OCI-LY7 (cell line): ENCODE measurements around the gene YOD1. TPM values are rescaled to one million over a fixed set of nuclear protein-coding genes. Genes with fewer than 3 reads are reported as not detected.

ENCODE experiments used
- BruUV-seq: library from RNA; stranded (reverse); fragments of 400-500 nt; replicated peaks from 2 replicates; lab custom pipeline; 2021; lab: Mats Ljungman, UMichigan
- CTCF ChIA-PET: fragments of 300-600 bp; sonication (Branson Sonifier 250); formaldehyde crosslinking; loops from one replicate; lab custom pipeline; 2022; ENCODE audit warnings: antibody characterized with exemption; ENCODE audit not compliant: unreplicated experiment; lab: Charles Lee
- POLR2A ChIA-PET: fragments of 300-600 bp; sonication (Branson Sonifier 250); formaldehyde crosslinking; loops from one replicate; lab custom pipeline; 2022; ENCODE audit warnings: antibody characterized with exemption; lab: Charles Lee
- DNase-seq: peaks from one replicate; pipeline ENCODE4 v3.0.0-alpha.2; 2015; ENCODE audit warnings: low spot score
- H2AFZ ChIP-seq: fragments of 200-600 bp; sonication (generic), shearing (Covaris generic); 2 replicates; pipeline ENCODE4 v1.6.1; 2014; ENCODE audit warnings: mild to moderate bottlenecking, antibody characterized with exemption, low read length, moderate library complexity
- H3K27ac ChIP-seq: fragments of 200-600 bp; sonication (generic); 2 replicates; pipeline ENCODE4 v1.5.1; 2014; ENCODE audit warnings: mixed run types, low read depth, mild to moderate bottlenecking, moderate library complexity, low read length, inconsistent platforms; ENCODE audit not compliant: poor library complexity, severe bottlenecking
- H3K36me3 ChIP-seq: fragments of 200-600 bp; sonication (generic); 2 replicates; pipeline ENCODE4 v1.6.1; 2014; ENCODE audit warnings: mild to moderate bottlenecking, antibody characterized with exemption, low read length, moderate library complexity, mixed read lengths; ENCODE audit not compliant: insufficient read depth
- H3K4me1 ChIP-seq: fragments of 200-600 bp; sonication (generic); 2 replicates; pipeline ENCODE4 v1.5.1; 2014; ENCODE audit warnings: mild to moderate bottlenecking, low read length; ENCODE audit not compliant: insufficient read depth, poor library complexity, severe bottlenecking
- H3K4me2 ChIP-seq: fragments of 200-600 bp; sonication (generic); 2 replicates; pipeline ENCODE4 v1.6.1; 2014; ENCODE audit warnings: mild to moderate bottlenecking, low read length
- H3K4me3 ChIP-seq: fragments of 200-600 bp; sonication (generic); 2 replicates; pipeline ENCODE4 v1.5.1; 2014; ENCODE audit warnings: mild to moderate bottlenecking, low read depth, low read length; ENCODE audit not compliant: poor library complexity, severe bottlenecking
- H3K79me2 ChIP-seq: fragments of 200-600 bp; sonication (generic); 2 replicates; pipeline ENCODE4 v1.6.1; 2016; ENCODE audit warnings: low read depth, mild to moderate bottlenecking, low read length, moderate library complexity, mixed read lengths; ENCODE audit not compliant: insufficient read depth
- H3K9me2 ChIP-seq: fragments of 200-600 bp; sonication (generic); 2 replicates; pipeline ENCODE4 v1.6.1; 2016; ENCODE audit warnings: mild to moderate bottlenecking, low read length, mixed read lengths; ENCODE audit not compliant: insufficient read depth
- H3K9me3 ChIP-seq: fragments of 200-600 bp; sonication (generic); 2 replicates; pipeline ENCODE4 v1.6.1; 2014; ENCODE audit warnings: mild to moderate bottlenecking, mixed run types, low read length, mixed read lengths
- H4K20me1 ChIP-seq: fragments of 200-600 bp; sonication (generic); 2 replicates; pipeline ENCODE4 v1.6.1; 2014; ENCODE audit warnings: mild to moderate bottlenecking, antibody characterized with exemption, low read length, moderate library complexity, mixed read lengths; ENCODE audit not compliant: insufficient read depth
- CTCF ChIP-seq: fragments of 200-600 bp; sonication (generic); conservative IDR thresholded peaks from 2 replicates; pipeline ENCODE4 v1.5.1; 2014; ENCODE audit warnings: mild to moderate bottlenecking, antibody characterized with exemption, low read length, moderate library complexity, mixed read lengths
- EZH2phosphoT487 ChIP-seq: fragments of 200-600 bp; sonication (generic); IDR thresholded peaks from 2 replicates; pipeline ENCODE4 v1.6.1; 2018; ENCODE audit warnings: low read depth, borderline replicate concordance, mild to moderate bottlenecking, mixed run types, antibody characterized with exemption, low read length, moderate library complexity, mixed read lengths
- intact Hi-C: fragments of 100-400 bp; cut with micrococcal nuclease; formaldehyde crosslinking; loops from one replicate; pipeline ENCODE4 v1.10.0; 2022; ENCODE audit not compliant: unreplicated experiment
- total RNA-seq, 2 experiments: library from RNA; depleted of rRNA in 1 of 2; stranded (reverse); fragments of >200 nt in 1 of 2; shearing (Covaris generic) in 1 of 2; gene quantifications; 2 replicates each; pipeline ENCODE4 v1.2.3, GENCODE V29; 2014 to 2022

The YOD1 gene
- total RNA-seq, 2 experiments from 2014 or later: 16.2 to 16.5 TPM

GRCh38 chr1:207069858-207070506 is 19.0 kb upstream of the YOD1 start:
- H3K4me3 ChIP-seq: no peak overlapping the region
- H3K4me2 ChIP-seq: no peak overlapping the region
- ChIA-PET POLR2A (no interaction called here), CTCF (interaction anchor here (0.5 kb wide), 1 partner anchor 15 kb away, joined by 3 read pairs; no protein-coding TSS in a partner anchor)
- intact Hi-C loops: loop anchor here (10.0 kb wide), 1 partner anchor 65 kb away; no protein-coding TSS in a partner anchor
- no peaks in the 10 kb centered on the region for H3K9me2 ChIP-seq
- BruUV-seq: no TSS peak
- H4K20me1 ChIP-seq: no peaks in the 10 kb centered on the region
- no peaks in the 10 kb centered on the region for H3K79me2 ChIP-seq
- DNase-seq: no peak
- peaks cover 6% of the 10 kb centered on the region for H3K4me1 ChIP-seq
- H3K27ac ChIP-seq: no peak overlapping the region
- peaks cover 37% of the 10 kb centered on the region for H3K36me3 ChIP-seq
- TF ChIP-seq CTCF (no peak), EZH2phosphoT487 (no peak)
- H2AFZ ChIP-seq: no peak overlapping the region
- H3K9me3 ChIP-seq: no peaks in the 10 kb centered on the region

- Histone ChIP-seq H3K4me3 (no peak overlapping the region), H3K9me2 (no peaks in the 10 kb centered on the region), H3K9me3 (no peaks in the 10 kb centered on the region), H2AFZ (no peak overlapping the region), H4K20me1 (no peaks in the 10 kb centered on the region), H3K4me1 (peaks cover 6% of the 10 kb centered on the region), H3K4me2 (no peak overlapping the region), H3K36me3 (peaks cover 46% of the 10 kb centered on the region), H3K79me2 (no peaks in the 10 kb centered on the region), H3K27ac (no peak overlapping the region)
- no peak for TF ChIP-seq EZH2phosphoT487
- TF ChIP-seq CTCF: no peak
- no TSS peak for BruUV-seq
- POLR2A ChIA-PET: interaction anchor here (2.0 kb wide), 1 partner anchor 16 kb away, joined by 5 read pairs; the partner anchor contains the start of gene PFKFB2
- intact Hi-C loops: no loop called here
- DNase-seq: no peak
- CTCF ChIA-PET: no interaction called here
Measured at GRCh38 chr1:207069061-207069460, 18.1 kb upstream of the YOD1 start.

- DNase-seq: no peak
- intact Hi-C loops: no loop called here
- POLR2A ChIA-PET: interaction anchor here (2.0 kb wide), 1 partner anchor 15 kb away, joined by 5 read pairs; the partner anchor contains the start of gene PFKFB2
Measured at GRCh38 chr1:207067665-207068064, 16.7 kb upstream of the YOD1 start.

More at GRCh38 chr1:207067665-207068064, 16.7 kb upstream of the YOD1 start:
- H3K9me2 ChIP-seq: no peaks in the 10 kb centered on the region
- no peaks in the 10 kb centered on the region for H3K9me3 ChIP-seq
- CTCF ChIA-PET: no interaction called here
- no peaks in the 10 kb centered on the region for H4K20me1 ChIP-seq
- peaks cover 58% of the 10 kb centered on the region for H3K36me3 ChIP-seq
- no peak for TF ChIP-seq EZH2phosphoT487
- no peak for TF ChIP-seq CTCF
- no peak overlapping the region for H3K4me3 ChIP-seq
- peaks cover 6% of the 10 kb centered on the region for H3K4me1 ChIP-seq
- no peak overlapping the region for H3K27ac ChIP-seq
- no peak overlapping the region for H2AFZ ChIP-seq
- no TSS peak for BruUV-seq
- H3K4me2 ChIP-seq: no peak overlapping the region
- no peaks in the 10 kb centered on the region for H3K79me2 ChIP-seq
